Activated CD8-positive, alpha-beta memory T cell treated with anti-CD3 and anti-CD28 coated beads for 48 hours (primary cell): Measurements from ENCODE around the gene KLHL18.
"Not testable (repeated sequence)": the region's sequence is repeated elsewhere in the genome, so short reads cannot be mapped to it uniquely, and the experiment has no call there.

ENCODE experiments used
- DNase-seq, 3 experiments: peaks; one replicate each; pipeline ENCODE4 v3.0.0-alpha.2; 2020; ENCODE audit warnings: low read depth in 2 of 3, low spot score in 2 of 3

KLHL18 gene

GRCh38 chr3:47282424-47283192, at the start of gene KLHL18, which contains the start of gene KIF9:
KLHL18 (plus strand) TSS chr3:47282944; CDS start chr3:47282966, 22 bp downstream.
KIF9 (minus strand) TSS chr3:47282799; CDS start chr3:47277374, 5,425 bp downstream.
- DNase-seq = peak; percentile 87 to 93 (median 93)

- DNase-seq = no peak
Measured at GRCh38 chr3:47238017-47238416, 44.7 kb upstream of the KLHL18 start.

- DNase-seq = no peak
Measured at GRCh38 chr3:47239929-47240328, 42.8 kb upstream of the KLHL18 start.

- DNase-seq = no peak
Measured at GRCh38 chr3:47243419-47244147, 39.2 kb upstream of the KLHL18 start.

GRCh38 chr3:47244531-47245100, 38.1 kb upstream of the KLHL18 start:
- no peak for DNase-seq

GRCh38 chr3:47245271-47245670, 37.5 kb upstream of the KLHL18 start:
- no peak for DNase-seq

GRCh38 chr3:47247131-47248064, 35.3 kb upstream of the KLHL18 start:
- DNase-seq = no peak

- no peak for DNase-seq
Measured at GRCh38 chr3:47250309-47251060, 32.3 kb upstream of the KLHL18 start.

- not testable (repeated sequence) for DNase-seq
Measured at GRCh38 chr3:47251085-47251484, 31.7 kb upstream of the KLHL18 start.

- no peak for DNase-seq
Measured at GRCh38 chr3:47251689-47252088, 31.1 kb upstream of the KLHL18 start.

GRCh38 chr3:47256331-47256730, 26.4 kb upstream of the KLHL18 start:
- not testable (repeated sequence) for DNase-seq

- no peak for DNase-seq
Measured at GRCh38 chr3:47259114-47259513, 23.6 kb upstream of the KLHL18 start.

GRCh38 chr3:47260605-47261004, 22.1 kb upstream of the KLHL18 start:
- DNase-seq = no peak

GRCh38 chr3:47261301-47261700, 21.4 kb upstream of the KLHL18 start:
- no peak for DNase-seq

GRCh38 chr3:47265008-47265407, 17.7 kb upstream of the KLHL18 start:
- no peak for DNase-seq

- no peak for DNase-seq
Measured at GRCh38 chr3:47265725-47266428, 16.9 kb upstream of the KLHL18 start.

GRCh38 chr3:47266709-47267489, 15.8 kb upstream of the KLHL18 start:
- peak in 1 of 3 experiments; percentile 15 for DNase-seq

GRCh38 chr3:47267490-47267824, 15.3 kb upstream of the KLHL18 start:
- DNase-seq = no peak

GRCh38 chr3:47270526-47270925, 12.2 kb upstream of the KLHL18 start:
- no peak for DNase-seq
